ENCODE data around the gene CROT.

GRCh38 chr7:87411186-87411585, 65.7 kb downstream of the CROT start:
- TF ChIP-seq CTCF (IDR thresholded peaks at IDR 0.05; ENCODE audit: low read length) (no peak), EZH2 (IDR thresholded peaks at IDR 0.05; ENCODE audit: borderline replicate concordance, low read length) (no peak)

Data from OCI-LY1 (cell line).